Fibroblast of peridontal ligament (primary cell): ENCODE measurements around the gene ATP6V0C.

ENCODE experiments used
- DNase-seq: peaks from one replicate; pipeline ENCODE4 v3.0.0-alpha.2; 2010; ENCODE audit errors: extremely low read depth

ATP6V0C gene

DNA sequence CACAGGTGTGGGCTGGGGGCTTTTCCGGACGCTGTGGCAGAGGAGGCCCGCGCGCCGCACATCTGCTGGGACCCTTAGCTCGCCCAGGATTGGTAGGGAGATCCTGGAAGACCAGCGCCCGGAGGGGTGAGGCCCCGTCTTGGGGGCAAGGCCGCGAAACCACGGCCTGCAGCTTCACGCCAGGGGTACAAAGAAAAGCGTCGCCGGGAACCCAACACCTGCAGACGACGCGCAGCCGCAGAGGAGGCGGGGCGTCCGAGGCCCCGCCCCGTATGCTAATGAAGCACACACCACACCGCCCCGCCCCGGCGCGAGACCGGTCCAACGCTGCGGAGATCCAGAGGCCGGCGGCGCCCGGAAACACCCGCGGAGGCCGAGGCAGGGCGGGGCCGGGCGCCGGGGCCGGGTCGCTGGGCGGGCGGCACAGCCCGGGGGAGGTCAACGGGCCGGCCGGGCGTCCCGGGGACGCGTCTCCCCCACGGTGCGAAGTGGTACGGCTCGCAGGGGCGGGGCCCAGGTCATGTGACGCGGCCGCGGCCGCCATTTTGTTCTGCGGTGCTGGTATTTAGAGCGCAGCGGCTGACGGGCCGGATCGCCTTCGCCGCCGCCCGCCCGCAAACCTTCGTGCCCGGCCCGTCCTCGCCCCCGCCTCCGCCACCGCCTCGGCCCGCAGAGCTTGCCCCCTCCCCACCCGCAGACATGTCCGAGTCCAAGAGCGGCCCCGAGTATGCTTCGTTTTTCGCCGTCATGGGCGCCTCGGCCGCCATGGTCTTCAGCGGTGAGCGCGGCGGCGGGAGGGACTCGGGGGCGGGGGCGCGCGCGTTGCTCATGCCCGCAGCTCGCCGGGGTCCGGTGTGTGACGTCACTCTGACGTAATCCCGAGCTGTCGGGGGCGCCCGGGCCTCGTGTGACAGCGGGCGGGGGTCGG, at the start of gene ATP6V0C:
ATP6V0C (plus strand) TSS at position 548 of the 928 bp plus-strand sequence; CDS start at position 700, 152 bp downstream.
- peak; percentile 74 for DNase-seq

DNA sequence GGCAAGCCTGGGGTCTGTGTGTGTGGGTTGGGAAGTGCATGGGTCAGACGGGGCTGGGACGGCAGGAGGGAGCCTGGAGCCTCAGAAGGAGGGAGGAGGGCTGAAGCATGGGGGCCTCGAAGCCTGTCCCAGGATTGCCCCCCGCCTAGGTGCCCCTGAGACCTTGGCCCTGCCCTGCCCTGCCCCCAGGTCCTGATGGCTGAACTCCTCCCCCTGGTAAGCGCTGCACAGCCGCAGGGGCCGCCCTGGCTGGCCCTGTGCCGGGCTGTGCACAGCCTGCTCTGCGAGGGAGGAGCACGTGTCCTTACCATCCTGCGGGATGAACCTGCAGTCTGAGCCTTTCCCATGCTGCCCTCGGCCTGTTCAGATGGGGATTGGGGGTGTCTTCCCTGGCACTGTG, 49.4 kb upstream of the ATP6V0C start:
- no peak for DNase-seq

DNA sequence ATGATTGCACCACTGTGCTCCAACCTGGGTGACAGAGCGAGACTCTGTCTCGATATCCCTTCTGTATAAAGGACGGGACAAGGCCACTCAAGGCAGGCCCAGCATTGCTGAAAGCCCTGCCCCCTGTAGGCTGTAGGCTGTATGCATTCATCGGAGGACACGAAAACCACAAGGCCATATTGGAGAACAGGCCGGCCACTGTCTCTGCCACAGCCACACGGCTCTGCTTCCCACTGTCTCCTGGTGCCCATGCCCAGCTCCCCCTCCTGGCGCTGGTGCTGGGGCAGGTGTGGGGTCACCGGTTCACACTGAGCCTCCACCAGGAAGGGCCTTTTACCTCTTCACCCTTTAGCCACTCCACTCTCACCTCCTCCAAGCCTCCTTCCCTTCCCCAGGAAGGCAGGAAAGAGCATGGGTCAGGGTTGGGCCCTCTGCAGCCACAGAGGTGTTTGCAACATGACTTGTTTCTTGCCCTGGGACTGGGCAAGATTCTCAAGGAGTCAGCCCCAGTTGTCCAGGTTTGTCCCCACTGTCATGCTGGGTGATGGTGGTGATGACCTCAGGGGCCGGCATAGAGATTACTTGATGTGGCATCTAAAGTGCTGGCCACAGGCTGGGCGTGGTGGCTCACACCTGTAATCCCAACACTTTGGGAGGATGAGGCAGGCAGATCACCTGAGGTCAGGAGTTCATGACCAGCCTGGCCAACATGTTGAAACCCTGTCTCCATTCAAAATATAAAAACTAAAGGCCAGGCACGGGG, 47.9 kb upstream of the ATP6V0C start:
- DNase-seq = no peak

DNA sequence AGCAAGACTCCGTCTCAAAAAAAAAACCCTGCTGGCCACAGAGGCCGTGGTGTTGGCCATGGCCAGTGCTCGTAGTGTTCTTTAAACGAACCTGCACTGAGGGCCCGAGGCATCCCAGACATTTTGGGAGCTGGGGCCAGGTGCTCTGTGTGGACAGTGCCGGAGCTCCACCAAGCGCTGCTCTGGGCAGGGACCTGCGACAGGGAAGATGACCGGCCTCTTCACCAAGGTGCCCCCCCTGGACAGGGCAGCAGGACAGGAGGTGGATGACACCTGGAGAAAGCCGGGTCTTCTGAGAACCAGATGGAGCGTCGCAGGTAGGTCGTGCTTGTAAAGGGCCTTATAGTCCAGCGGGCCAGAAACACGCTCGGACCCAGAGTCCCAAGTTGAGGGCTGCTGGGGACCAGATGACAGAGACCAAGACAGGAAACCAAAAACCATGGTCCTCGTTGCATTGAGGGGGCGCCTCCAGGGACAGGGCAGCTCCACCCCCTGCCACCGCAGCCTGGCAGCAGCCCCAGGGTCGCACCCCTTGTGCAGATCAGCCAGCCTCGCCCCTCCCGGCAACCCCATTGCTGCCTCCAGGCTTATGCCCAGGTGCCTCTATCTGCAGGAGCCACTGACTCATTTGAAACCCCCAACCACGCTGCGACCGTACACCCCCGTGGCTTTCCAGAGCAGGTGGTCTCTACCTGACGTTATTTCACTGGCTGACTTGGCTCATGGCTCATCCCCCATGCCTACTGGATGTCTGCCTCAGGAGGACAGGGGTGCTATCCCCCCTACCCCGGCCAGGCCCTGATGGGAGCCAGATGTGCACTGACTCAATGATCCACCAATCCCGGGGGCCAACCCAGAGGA, 46.9 kb upstream of the ATP6V0C start:
- no peak for DNase-seq

DNA sequence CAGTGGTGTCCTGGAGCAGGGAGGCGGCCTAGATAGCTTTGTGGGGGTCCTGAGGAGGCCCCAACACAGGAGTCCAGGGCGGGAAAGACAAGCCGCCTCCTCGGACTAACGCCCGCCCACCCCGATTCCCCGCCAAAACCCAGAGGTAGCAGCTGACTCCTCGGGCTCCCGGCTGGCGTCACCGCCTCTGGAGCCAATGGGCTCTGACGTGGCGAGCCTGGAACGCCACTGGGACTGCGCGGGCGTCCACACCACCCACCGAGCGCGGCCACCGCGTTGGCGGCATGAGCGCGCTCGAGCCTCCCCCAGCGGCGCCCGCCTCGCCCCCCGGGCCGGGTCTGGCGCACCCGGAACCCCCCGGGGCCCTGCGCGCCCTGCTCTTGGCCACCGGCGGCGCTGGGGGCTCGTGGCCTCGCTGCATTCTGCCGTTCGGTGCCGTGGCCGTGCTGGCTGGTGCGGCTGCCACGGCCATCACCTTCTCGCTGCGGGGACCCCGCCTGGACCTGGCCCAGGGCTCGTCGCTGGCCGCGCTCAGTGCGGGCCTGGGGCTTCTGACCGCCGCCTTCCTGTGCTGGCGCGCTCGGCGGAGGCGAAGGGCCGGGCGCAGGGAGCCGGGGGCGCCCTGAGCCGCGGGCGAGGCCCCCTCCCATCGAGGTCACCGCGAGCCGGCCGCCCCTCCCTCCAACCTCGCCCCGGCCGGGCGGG, 46.1 kb upstream of the ATP6V0C start:
- peak; percentile 67 for DNase-seq

DNA sequence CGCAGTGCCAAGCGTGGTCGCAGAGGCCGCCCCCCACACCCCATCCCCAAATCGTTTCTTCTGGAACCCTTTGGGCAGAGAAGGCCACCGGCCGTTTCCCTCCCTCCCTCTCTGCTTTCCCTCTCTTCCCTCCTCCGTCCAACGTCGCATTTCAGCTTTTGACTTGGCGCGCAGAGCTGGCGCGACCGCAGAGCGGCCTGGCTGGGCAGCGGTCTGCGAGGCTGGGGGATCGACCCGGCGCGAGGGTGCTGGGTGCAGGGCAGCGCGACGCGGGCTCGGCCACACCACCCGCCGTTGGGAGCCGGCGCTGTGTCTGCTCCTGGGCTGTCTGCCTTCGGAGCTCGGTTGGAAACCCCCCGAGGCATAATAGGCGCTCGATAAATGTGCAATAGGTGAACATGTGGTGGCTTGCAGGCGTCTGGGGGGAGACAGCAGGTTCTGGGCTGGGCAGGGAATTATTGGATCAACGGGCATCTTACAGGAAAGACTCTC, 45.5 kb upstream of the ATP6V0C start:
- DNase-seq = no peak

DNA sequence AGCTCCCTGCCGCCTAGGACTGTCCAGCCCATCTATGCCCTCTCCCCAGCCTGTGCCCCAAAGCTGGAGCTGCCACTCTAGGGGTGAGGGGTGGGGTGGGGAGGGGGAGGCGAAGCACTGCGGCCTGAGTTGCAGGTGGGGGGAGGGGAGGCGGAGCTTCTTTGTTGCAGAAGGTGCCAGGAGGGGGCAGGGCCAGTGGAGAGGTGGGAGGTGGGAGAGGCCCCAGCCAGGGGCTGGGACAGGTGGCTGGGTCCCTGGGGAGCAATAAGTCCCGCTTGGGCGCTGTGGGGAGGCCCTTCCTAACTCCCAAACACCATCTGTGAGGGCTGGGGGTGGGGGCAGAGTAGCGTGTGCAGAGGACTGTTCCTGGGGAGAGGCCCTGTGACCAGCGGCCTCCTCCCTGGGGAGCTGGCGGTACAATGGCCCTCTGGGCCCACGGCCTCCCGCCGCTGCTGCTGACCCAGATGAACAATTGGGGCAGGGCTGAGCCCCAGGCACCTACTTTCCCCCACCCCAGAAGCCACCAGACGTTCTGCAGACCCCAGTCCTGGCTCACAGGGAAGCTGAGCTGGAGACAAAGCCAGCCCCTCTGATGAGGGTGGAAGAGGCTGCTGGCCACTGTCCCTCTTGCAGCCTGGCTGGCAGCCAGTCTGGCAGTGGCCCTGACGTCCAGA, 44.9 kb upstream of the ATP6V0C start:
- no peak for DNase-seq

DNA sequence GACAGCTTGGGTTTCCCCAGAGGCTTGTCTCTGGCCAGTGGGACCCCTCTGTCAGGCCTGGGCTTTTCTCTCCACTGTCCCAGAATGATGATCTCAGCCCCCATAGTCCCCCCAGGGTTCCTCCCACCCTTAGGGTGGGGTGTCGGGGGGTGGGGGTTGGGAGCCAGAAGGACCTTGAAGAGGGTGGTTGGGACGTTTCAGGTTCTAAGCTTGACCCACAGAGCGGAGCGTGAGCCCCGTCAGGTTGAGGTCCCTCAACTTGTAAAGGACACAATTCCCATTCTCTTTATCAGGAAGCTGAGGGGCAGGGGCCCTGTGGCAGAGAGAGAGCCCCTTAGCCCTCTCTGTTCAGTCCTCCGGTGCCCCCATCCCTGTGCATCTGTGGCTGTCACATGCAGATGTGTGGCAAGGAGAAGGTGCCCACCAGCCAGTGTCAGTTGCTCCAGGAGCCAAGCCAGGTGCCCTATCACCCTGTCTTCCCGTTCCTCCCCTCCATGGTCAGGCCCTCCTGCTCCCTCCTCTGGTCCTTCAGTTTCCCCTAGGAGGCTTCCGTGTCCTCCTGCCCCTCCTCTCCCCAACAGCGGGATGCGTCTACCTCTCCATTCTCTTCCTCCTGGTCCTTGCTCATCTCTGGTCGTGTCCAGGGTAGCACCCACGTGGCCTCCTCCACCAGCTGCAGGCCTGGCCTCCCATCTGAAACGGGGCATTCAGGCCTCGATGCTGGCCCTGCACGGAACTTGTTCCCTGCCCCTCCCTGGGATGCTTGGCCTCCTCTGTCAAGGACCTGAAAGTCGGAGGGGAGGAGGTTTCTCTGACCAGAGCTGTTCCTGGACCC, 44.1 kb upstream of the ATP6V0C start:
- no peak for DNase-seq

DNA sequence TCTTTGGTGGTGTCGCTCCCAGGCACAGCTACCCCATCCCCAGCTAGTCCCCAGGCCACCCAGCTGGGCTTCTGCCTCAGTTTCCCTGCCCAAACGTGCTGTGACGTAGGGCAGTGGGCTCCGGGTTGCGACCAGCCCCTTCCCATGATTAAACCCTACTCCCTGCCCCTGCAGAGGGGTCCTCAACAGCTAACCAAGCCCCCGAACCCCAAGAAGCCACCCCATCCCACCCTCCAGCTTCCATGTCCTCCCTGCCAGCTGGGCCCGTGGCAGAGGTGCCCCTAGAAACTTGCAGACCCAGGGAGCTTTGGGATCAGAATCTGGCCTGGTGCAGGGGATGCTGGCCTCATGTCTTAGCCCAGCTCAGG, 43.5 kb upstream of the ATP6V0C start:
- no peak for DNase-seq

DNA sequence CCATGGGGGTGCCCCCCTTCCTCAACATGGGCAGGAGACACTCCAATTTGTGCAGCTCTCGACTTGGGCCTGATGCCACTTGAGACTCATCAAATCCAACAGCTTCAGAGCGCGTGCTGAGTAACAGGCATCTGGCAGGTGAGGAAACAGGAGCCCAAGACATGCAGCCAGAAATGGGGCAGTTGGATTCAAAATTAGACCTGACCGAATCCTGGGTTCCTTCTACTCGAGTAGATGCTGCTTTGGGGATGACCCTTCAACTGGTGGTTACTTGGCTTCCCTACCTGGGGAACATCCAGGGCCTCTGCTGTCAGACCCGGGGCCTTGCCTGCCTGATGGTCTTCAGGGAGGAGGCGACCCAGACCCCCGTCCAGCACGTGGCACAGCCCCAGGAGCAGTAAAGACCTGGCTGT, 43.1 kb upstream of the ATP6V0C start:
- DNase-seq = no peak

DNA sequence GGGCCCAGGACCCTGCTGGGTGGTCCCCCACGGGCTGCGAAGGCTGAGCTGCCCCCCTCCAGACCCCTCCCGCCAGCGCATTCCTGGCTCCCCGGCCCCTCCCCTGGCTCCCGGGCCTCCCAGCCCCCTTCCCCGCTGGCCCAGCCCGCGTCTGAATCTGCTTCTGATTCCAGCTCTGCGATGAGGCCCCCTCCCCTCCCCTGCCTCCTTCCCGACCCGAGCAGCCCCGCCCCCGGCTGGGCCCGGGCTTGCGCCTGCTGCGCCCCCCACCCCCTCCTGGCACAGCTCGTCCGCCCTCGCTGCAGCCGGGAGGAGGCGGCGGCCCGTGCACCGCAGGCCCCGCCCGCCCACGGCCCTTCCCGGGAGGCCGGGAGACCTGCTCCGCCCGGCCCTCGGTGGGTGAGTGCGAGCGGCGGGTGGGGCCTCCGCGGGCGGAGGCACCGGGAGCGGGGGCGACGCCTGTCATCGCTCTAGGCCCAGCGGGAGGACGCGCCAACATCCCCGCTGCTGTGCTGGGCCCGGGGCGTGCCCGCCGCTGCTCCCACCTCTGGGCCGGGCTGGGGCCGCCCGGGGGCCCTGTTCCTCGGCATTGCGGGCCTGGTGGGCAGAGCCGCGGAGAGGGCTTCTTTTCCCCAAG, 42.6 kb upstream of the ATP6V0C start, which contains the start of gene NTN3:
NTN3 (plus strand) TSS at position 282 of the 637 bp plus-strand sequence. CDS start 405 bp downstream, outside the sequence.
- DNase-seq = no peak

DNA sequence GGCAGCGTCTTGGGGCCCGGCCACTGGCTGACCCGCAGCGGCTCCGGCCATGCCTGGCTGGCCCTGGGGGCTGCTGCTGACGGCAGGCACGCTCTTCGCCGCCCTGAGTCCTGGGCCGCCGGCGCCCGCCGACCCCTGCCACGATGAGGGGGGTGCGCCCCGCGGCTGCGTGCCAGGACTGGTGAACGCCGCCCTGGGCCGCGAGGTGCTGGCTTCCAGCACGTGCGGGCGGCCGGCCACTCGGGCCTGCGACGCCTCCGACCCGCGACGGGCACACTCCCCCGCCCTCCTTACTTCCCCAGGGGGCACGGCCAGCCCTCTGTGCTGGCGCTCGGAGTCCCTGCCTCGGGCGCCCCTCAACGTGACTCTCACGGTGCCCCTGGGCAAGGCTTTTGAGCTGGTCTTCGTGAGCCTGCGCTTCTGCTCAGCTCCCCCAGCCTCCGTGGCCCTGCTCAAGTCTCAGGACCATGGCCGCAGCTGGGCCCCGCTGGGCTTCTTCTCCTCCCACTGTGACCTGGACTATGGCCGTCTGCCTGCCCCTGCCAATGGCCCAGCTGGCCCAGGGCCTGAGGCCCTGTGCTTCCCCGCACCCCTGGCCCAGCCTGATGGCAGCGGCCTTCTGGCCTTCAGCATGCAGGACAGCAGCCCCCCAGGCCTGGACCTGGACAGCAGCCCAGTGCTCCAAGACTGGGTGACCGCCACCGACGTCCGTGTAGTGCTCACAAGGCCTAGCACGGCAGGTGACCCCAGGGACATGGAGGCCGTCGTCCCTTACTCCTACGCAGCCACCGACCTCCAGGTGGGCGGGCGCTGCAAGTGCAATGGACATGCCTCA, 41.9 kb upstream of the ATP6V0C start:
- no peak for DNase-seq

DNA sequence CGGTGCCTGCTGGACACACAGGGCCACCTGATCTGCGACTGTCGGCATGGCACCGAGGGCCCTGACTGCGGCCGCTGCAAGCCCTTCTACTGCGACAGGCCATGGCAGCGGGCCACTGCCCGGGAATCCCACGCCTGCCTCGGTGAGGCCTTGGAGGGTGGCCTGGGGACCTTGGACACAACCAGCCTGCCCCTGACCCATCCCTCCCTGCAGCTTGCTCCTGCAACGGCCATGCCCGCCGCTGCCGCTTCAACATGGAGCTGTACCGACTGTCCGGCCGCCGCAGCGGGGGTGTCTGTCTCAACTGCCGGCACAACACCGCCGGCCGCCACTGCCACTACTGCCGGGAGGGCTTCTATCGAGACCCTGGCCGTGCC, 41.3 kb upstream of the ATP6V0C start:
- DNase-seq = no peak

DNA sequence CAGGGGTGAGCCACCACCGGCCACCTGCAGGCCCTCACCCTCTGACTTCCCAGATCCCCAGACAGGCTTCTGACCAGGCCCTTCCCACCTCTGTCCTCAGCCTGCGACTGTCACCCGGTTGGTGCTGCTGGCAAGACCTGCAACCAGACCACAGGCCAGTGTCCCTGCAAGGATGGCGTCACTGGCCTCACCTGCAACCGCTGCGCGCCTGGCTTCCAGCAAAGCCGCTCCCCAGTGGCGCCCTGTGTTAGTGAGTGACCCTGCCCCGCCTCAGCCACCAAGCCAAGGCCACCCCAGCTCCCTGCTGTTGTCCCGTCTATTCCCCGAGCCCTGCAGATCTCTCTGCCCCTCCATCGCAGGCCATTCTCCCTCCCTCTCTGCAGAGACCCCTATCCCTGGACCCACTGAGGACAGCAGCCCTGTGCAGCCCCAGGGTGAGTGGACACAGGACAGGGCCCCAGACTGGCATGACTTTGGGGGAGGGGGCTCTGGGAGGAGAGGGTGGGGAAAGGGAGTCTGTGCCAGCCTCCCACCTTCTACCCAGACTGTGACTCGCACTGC, 40.8 kb upstream of the ATP6V0C start:
- DNase-seq = no peak

DNA sequence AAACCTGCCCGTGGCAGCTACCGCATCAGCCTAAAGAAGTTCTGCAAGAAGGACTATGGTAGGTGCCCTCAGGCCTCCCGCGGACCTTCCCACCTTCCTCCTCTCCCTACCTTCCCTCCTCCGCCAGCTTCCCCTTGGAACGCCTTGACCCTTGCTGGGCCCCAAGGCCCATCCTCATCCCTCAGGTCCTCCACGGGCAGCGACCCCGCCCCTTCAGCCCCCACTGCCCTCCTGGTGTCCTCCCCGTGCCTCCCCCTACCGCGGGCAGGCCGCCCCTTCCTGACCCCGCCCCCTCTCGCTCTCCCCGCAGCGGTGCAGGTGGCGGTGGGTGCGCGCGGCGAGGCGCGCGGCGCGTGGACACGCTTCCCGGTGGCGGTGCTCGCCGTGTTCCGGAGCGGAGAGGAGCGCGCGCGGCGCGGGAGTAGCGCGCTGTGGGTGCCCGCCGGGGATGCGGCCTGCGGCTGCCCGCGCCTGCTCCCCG, 40.3 kb upstream of the ATP6V0C start:
- DNase-seq = no peak

DNA sequence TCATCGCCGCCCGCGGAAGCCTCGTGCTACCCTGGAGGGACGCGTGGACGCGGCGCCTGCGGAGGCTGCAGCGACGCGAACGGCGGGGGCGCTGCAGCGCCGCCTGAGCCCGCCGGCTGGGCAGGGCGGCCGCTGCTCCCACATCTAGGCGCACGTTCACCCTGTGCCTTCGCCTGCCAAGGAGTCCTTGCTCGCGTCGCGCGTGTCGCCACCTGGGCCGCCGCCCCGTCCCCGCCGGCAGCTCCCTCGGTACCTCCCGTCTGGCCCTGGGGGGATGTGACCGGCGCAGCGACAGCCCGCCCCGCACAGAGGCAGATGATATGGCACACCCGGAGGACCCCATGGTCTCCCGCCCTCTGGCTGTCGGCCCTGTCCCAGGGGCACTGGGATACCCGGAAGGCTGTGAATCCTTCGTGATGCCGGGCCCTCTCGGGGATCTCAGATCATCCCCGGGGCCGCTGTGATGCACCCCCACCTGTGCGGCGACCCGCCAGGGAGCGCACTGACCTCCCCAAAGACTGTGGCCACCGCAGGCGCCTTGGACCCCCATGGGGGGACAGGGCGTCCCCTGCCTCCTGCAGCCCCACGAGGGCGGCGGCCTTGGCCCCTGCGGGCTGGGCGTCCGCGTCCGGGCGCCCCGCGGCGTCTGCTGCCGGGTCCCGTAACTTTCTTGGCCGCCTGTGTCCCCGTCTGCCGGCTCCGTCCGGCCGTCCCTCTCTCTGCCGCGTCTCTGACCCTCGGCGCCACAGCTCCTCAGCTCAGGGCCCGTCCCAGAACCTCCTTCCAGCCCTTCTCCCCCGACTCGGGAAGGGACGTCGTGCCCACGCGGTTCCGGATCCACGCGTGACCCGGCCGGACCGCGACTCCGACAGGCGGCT, 39.5 kb upstream of the ATP6V0C start:
- no peak for DNase-seq
